CD4-positive, alpha-beta T cell treated with Interleukin-10 for 1 hour (primary cell): ENCODE results near the gene NTSR1.
"Not testable (repeated sequence)": the region's sequence is repeated elsewhere in the genome, so short reads cannot be mapped to it uniquely, and the experiment has no call there.

Source experiments
- DNase-seq: peaks from one replicate; pipeline ENCODE4 v3.0.0-alpha.2; 2020

NTSR1 gene

DNA sequence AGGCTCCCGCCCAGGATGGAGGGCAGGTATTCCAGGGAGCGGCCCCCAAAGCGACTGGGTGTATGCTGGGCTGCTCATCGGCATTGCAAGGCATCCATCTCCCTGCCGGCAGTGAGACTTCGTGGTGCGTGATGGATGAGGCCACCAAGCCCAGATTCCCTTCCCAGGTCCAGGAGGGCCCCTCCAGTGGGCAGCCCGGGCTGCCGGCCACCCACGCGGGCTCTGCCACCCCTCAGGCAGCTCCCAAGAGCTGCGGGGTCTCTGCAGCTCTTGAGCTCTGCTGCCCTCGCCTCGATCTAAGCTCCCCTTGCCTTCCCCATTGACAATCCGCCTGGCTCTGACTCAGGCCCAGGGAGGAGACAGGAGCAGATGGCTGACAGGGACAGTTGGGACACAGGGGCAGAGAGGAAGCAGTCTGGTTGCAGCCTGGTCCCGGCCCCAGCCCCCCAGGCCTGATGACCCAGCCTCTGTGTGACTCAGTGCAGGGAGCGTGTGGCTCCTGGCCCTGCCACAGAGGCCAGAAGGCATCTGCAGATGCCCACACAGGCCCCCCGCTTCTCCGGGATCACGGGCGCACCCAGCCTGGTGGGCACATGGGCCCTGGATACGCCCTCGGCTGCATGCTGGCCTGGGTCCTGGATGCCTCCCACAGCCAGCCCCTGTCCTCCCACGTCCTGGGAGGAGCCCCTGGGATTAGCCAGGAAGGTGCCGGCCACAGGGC is 33.3 kb upstream of the NTSR1 start:
- no peak for DNase-seq

DNA sequence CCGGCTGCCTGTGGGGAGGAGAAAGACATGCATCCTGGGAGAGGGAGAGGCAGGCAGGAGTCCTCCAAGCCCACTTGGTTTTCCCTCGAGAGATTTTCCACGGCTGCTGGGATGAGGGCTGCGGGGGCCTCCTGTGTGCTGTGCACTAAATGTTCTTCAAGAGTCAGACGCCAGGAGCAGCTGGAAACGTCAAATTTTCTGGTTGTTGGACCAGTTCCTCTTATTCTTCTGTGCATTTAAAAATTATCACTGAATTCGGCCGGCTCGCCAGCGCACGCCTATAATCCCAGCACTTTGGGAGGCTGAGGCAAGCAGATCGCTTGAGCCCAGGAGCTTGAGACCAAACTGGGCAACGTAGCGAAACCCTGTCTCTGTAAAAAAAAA is 32.8 kb upstream of the NTSR1 start:
- DNase-seq, result no peak

DNA sequence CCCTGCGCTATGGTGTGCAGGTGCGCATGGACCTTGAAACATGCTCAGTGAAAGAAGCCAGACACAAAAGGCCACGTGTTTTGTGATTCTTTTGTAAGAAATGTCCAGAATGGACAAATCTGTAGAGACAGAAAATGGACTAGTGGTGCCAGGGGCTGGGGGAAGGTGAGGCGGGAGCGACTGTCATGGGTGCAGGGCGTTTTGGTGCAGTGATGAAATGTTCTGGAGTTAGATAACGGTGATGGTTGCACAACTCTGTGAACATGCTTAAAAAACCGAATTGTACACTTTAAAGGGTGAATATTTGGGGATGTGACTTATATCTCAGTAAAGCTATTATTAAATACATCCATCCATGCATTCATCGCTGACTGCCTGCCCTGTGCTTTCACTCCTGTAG is 31.7 kb upstream of the NTSR1 start:
- no peak for DNase-seq

DNA sequence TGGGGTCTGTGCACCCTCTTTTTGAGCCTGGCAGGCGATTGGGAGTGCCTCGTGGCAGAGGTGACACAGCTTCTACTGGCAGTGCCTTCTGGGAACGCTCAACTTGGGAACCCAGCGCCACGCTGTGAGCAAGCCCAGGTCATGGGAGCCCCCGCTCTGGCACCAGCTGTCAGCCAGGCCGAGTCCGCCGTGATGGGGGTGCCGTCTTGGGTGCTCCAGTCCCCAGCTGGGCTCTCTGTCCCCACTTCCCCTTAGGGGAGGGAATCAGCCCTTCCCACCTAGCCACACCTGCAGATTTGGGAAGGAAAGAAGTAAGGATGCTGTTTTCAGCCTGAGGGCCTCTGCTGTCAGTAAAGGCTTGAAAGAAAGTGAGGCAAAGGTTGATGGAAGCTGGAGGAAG is 31.0 kb upstream of the NTSR1 start:
- no peak for DNase-seq

DNA sequence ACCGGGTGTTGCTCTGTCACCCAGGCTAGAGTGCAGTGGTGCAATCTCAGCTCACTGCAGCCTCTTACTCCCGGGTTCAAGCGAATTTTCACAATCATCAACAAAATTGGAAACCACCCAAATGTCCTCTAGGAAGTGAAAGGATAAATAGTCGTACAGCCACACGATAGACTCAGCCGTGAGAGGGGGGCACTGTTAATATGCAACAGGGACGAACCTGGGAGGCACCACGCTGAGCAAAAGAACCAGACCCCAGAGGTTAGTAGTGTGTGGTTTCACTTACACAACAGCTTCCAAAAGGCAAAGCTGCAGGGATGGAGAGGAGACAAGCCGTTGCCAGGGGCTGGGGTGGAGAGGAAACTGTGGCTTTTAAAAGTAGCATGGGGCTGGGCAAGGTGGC is 30.1 kb upstream of the NTSR1 start:
- no peak for DNase-seq

DNA sequence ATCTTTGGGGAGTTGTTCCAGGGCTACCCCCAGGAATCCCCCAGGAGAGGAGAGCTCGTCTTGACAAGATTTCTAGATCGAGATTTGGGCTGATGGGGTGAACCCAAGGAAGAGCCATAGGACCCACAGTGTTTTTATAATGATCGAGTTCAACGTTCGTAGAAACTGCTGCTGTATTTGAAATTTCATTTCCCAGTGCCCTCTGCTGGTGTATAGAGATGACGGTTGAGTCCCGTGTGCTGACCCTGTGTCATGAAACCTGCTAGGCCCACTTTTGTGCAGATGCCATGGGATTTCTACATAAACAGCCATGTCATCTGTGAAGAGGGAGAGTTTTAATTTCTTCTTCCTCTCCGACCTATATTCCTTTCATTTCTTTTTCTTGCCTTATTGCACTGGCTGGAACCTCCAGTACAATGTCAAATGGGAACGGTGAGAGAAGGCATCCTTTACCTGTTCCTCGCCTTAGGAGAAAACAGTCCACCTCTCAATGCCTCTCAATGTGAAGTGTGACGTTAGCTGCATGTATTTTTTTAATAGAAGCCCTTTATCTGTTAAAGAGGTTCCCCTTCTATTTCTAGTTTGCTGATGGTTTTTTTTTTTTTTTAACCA is 28.6 kb upstream of the NTSR1 start:
- no peak for DNase-seq

DNA sequence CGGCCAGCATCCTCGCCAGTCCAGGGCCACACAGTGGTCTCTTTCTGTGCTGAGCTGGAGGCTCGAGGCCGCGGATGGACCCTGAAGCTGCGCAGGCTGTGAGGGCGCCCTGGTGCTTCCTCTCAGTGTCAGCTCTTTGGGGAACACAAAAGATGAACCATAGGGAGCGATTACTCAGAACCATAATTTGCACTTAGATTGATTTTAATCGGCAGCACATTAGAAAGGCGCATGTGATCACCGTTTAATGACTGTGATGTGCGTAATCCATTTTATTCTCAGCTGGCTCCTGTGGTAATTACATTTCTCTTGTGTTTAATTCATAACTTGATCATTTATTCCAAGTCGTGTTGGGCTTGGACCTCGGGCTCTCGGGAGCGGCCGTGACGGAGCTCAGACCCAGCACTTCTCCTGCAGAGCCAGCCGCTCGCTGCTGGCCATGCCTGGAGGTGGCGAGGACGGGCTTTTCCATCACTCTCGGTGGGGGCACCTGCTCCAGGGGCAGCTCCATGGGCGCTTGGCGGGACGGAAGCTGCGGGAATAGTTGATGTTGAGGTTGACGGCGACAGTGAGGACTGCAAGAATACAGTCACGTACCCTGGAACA is 25.6 kb upstream of the NTSR1 start:
- no peak for DNase-seq

DNA sequence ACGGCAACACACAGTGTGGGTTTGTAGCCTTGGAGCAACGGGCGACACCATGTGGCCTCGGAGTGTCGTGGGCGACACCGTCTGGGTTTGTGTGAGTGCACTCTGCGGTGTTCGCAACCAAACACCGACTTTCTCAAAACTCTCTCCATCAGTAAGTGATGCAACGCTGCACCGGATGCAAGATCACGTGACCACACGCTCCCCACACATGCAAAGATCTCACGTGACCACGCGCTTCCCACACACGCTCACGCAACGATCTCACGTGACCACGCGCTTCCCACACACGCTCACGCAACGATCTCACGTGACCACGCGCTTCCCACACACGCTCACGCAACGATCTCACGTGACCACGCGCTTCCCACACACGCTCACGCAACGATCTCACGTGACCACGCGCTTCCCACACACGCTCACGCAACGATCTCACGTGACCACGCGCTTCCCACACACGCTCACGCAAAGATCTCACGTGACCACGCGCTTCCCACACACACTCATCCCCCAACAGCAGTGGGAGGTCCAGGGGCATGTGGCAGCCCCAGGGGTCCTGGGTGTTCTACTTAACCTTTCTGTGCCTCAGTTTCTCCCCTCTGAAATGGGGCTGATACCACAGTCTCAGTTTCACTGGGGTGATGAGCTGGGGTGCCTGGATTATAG is 24.8 kb upstream of the NTSR1 start:
- not testable (repeated sequence) for DNase-seq

DNA sequence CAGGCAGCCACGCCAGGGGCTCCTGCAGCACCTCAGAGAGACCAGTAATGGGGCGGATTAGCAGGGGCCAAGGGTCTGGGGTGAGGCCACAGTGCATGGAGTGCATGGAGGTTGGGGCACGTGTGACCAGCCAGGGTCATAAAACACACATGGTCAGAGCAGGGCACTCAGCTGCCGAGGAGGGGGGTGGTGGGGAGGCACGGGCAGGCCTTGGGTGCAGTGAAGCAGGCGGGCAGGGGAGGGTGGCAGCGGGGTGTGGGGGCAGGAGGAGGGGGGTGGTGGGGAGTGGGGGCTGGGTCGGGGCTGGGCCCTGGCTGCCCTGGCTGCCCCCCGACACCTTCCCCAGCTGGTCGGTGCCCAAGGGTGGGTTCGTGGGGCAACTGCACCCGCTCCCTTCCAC is 23.7 kb upstream of the NTSR1 start:
- no peak for DNase-seq

DNA sequence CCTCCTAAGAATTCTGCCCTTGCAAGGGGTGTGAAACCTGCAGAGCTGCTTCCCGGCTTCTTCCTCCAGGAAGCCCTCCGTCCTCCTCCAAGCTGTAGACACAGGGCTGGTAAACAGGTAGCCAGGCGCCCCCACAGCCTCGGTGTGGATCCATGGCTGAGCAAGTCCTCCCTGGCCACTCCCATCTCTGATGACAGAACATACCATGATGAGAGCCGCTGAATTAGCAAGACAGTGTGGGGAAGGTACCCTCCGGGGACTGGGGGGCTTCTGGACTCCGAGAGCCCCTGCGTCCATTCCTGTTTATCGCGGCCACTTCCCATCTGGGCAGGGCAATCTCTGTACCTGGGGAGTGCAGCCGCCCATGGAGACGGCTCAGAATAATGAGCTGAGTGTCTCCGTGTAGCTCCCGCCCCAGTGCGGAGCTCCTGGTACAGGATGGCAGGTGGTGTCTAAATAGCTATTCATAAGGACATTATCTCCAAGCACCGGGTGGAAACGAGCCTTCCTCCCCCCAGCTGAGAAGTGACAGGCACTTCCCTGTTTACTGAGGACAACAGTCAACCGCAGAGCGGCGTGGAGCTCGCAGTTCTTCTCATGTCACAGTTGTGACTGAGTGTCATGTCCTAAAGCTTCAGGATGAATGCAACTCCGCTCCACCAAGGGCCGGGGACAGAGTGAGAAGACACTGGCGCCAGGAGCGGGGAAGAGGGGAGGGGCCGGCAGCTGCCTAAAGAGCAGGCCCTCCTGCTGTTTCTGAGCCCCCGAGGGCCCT is 22.7 kb upstream of the NTSR1 start:
- DNase-seq, result peak; percentile 19

DNA sequence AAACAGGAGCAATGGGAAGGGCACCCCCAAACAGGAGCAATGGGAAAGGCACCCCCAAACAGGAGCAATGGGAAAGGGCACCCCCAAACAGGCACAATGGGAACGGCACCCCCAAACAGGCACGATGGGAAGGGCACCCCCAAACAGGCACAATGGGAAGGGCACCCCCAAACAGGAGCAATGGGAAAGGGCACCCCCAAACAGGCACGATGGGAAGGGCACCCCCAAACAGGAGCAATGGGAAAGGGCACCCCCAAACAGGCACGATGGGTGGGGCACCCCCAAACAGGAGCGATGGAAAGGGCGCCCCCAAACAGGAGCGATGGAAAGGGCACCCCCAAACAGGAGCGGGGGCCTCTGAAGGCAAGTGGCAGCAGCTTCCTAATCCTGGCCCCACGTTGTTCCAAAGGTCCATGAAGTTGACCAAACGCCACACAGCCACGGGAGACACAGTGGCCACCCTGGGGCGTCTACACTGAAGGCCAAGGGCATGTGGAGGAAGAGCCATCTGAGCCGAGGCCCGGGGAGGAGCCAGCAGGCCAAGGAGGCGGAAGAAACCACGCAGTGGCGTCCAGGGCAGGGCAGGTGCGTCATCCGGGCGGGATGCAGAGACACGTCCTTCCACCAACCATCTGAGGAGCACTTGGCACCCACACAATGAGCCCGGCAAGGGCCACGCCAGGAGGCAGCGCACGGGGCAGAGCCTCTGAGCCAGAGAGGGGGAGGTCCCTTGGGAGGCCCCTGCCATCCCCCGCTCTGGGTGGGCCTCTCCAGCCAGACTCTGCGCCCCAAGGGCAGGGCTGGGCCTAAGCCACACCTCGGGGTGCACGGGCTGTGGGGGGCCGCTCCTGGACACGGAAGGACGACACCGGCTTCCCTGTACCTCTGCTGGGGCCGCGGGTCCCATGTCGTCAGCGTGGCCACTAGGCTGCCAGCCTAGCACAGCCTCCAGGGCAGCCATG is 21.5 kb upstream of the NTSR1 start:
- no peak for DNase-seq

DNA sequence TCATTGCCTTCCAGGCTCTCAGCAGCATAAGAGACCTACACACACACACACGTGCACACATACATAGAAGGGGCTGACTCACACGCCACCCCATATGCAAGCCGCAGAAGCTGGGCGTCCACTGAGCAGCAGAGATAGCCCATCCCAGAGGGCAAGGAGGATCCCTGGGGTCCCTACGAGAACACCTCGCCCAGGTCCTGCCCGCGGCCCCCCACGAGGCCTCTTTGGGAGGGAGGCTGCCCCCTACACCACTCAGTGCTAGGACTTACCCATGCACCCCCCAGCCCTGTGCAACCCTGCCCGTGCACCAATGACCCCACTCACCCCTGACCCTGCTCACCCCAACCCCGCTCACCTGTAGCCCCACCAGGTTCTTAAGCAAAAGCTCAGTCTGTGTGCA is 20.6 kb upstream of the NTSR1 start:
- DNase-seq, result no peak

DNA sequence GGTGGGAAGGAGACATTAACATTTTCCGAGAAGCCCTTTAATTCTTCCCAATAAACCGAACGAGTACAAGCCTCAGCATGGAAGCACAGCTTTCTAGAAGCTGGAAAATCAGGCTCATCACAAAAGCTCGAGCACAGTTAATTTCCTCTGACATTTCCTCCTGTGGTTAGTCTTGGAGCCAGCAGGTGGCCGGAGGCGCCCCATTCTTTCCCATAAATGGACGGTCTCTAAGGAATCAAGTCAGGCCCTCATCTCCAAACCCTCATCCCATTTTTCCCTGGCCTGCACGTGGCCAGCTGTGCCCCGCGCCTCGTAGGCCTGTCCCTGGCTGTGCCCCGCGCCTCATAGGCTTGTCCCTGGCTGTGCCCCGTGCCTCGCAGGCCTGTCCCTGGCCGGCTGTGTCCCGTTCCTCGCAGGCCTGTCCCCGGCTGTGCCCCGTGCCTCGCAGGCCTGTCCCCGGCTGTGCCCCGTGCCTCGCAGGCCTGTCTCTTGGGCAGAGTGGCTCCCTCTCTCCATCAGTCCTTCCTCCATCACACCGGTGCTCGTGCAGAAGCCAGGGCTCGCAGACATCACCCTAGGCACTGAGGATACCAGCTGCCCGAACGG is 19.7 kb upstream of the NTSR1 start:
- no peak for DNase-seq

DNA sequence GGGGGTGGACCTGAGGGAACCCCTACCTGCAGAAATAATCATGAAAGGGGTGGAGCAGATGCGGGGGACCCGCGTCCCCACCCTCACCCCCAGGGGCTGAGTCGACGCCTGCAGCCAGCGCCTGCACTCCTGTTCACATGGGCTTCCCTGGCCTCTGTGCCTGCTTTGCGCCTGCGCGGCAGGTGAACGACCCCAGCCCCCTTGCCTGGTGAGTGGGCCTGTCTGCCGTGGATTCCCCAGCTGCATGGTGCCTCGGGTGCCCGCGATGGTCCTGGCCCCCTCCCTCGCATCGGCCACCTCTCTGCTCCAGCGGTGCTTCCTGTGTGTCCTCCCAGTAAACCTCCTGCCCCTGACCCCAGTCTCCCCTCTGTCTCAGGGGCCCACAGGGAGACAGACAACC is 18.8 kb upstream of the NTSR1 start:
- no peak for DNase-seq

DNA sequence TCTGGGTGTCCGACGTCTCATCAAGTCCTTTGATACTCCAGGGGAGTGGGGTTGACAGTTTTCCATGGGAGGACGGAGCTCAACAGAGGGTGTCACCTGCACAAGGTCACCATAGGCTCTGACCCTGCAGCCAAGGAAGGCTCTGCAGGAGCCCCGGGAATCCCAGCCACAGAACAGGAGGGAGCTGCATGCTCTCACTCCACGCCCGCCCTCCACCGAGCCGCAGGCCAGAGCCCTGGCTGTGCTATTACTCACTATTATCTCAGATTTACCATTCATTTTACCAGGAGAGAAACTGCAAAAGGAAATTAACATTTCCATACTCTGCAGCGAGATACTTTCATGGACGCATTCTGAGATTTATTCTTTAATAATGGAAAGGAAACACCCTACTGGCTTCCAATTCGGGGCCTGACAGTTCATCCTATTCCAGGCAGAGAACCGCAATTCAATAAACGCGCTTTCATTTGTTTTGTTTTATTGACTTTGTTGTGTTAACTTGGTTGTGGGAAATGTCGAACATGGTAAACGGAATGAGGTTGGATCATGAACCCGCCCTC is 18.3 kb upstream of the NTSR1 start:
- no peak for DNase-seq

DNA sequence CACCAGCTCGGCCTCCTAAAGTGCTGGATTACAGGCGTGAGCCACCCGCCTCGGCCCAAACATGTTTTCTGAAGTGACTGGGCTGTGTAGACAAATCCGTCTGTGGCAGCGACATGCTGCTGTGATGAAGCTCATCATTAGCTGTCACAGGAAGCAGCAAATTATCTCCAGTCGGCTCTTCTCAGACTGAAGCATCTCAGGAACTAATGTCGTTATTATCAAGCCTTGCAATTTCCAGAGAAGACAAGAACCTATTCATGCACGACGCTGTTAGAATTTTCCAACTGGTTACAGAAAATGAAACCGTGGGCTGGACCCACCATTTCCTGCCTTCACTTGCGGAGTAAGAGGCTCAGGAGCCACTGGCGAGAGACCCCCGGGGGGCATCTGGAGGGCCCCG is 17.1 kb upstream of the NTSR1 start:
- DNase-seq, result no peak

DNA sequence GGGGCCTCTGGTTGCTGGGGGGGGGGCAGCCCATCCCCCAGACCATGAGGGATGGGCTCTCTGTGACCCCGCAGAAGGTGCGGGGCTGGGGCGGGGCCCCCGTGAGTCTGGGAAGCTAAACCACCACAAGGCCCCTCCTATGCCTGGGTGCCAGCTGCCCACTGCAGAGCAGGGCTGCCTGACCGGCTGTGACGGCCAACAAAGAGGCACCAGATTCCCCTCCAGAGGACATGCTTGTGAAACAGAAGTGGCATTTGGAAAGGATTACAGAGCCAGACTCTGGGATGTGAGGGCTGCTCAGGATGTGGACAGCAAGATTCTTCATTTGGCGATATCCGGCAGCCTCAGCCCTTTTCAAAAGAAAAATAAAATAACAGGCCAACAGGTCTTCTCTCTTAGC is 16.5 kb upstream of the NTSR1 start:
- no peak for DNase-seq

DNA sequence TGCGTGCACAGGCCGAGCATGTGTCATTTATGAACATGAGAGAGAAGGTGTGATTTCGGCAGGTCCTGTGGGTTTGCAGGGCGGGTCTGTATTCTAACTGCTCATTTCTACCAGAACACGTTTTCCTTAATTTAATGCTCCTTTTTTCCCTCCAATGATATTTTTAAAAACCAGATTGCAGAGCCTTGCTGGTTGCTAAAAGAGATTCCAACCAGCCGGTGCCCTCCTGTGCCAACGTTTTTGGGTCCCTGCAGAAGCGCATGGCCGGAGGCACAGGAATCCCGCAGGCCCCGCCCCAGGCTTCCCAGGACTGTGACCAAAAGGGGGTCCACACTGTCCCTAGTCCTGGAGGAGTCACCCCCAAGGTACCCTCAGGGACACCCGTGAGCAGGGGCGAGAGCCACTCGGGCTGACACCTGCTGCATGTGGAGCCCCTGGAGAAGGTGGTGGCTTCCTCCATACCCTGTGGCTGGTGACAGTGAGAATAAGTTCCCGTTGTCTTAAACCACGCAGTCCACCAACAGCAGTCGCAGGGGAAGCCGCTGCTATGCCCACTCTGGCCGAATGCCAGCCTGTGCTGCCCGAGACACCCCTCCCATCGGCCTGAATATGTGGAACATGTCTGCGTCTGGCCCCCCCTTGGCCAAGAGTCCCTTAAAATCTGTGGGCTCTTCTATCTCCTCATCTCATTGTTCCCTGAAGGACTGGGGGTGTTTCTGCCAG is 15.7 kb upstream of the NTSR1 start:
- DNase-seq, result no peak

DNA sequence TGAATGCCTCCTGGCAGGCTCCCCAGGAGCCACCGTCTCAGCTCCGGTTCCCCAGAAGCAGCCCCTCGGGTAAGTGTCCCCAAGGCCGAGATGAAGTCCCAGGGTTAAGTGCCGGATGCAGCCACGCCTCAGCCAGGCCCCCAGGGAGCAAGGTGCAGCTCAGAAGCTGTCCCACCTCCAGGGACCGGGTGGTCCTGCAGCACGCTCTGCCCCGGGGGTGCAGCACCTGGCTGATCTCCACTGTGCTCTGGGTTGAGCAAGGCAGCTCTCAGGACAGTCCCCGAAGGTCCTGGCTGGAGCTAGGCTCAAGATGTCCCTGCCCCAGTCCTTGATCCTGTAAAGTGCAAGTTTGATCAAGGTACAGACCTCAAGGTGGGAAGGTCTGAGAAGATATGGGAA is 15.1 kb upstream of the NTSR1 start:
- DNase-seq, result no peak

DNA sequence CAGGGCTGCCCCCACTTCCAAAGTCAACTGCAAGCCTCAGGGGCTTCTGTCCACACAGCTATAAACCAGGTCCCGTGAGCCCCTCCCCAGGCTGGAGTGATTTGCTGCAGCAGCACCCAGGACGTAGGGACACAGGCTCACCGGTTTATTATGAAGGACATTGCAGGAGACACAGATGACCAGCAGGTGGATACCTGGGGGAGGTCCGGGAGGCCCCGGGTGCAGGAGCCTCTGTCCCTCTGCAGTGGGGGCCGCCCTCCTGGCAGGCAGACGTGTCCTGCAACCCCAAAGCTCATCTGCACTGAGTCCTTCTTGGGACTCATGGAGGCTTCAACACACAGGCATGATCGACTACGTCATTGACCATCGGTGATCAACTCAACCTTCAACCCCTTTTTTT is 14.5 kb upstream of the NTSR1 start:
- no peak for DNase-seq

DNA sequence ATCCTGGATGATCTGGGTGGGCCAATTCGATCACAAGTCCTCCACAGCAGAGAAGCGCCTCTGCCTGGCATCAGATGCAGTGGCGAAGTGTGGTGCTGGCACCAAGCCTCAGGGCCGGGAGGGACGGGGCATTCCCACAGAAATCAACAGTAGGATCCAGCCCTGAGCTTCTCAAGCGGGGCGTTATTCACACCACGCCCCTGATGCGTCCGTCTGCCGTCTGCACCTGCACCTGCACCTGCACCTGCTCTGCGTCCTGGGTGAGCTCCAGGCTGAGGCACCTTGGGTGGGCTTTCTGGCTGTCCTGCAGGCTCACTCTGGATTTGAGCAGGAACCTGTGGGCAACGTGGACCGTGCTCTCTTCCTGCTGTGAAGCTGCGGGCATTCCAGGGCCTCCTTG is 13.8 kb upstream of the NTSR1 start:
- DNase-seq, result no peak
